K562 (cell line): ENCODE data around the gene PKD1L1. TPM values are rescaled to one million over a fixed set of nuclear protein-coding genes. Genes with fewer than 3 reads are reported as not detected.

Experiments used
- ATAC-seq: fragments of 200-7000 bp; cut with Tn5 transposase; 3 replicates; pipeline ENCODE4 v1.9.1; 2020; ENCODE audit warnings: moderate library complexity
- BruUV-seq: library from RNA; stranded (reverse); fragments of 400-500 nt; replicated peaks from 2 replicates; lab custom pipeline; 2021; lab: Mats Ljungman, UMichigan
- CTCF ChIA-PET: fragments of 300-600 bp; formaldehyde crosslinking; extraction: SDS; loops from one replicate; lab custom pipeline; 2021; ENCODE audit warnings: low intra/inter-chr PET ratio; lab: Yijun Ruan, JAX
- POLR2A ChIA-PET: fragments of 300-600, 350-650 bp; sonication (Branson Sonifier 250); formaldehyde crosslinking; extraction: SDS; loops from one replicate; lab custom pipeline; 2021; ENCODE audit warnings: antibody characterized with exemption, inconsistent platforms; lab: Yijun Ruan, JAX
- DNase-seq, 4 experiments: peaks; one replicate each; pipeline versions ENCODE4 v3.0.0 to v3.0.0-alpha.2; 2011 to 2018; ENCODE audit warnings: low spot score in 3 of 4, mixed read lengths in 3 of 4; ENCODE audit errors: extremely low read depth in 1 of 4
- FAIRE-seq: peaks from 2 replicates; lab custom pipeline; 2011; peaks lifted over from hg19 to GRCh38; lab: Jason Lieb, UNC
- H2AFZ ChIP-seq: 2 replicates; pipeline ENCODE4 v1.6.0; 2011; ENCODE audit warnings: low read depth, low read length, control low read depth, inconsistent platforms
- H3K27ac ChIP-seq: fragments of 200-600 bp; 3 replicates; pipeline ENCODE4 v1.8.0; 2011; ENCODE audit warnings: low read depth, mild to moderate bottlenecking, control low read depth, inconsistent platforms, low read length, moderate library complexity, mixed read lengths; ENCODE audit errors: extremely low read depth
- H3K27me3 ChIP-seq, 2 experiments: fragments of 300-600 bp in 1 of 2; 2 replicates in 1 of 2; 3 replicates in 1 of 2; pipeline versions ENCODE4 v1.6.0 to v1.8.0; 2011; ENCODE audit warnings: inconsistent platforms in 2 of 2, low read length in 2 of 2, mild to moderate bottlenecking in 1 of 2, mixed read lengths in 1 of 2, moderate library complexity in 1 of 2; ENCODE audit not compliant: control insufficient read depth in 2 of 2, insufficient read depth in 2 of 2
- H3K36me3 ChIP-seq: fragments of 300-600 bp; 3 replicates; pipeline ENCODE4 v1.8.0; 2011; ENCODE audit warnings: mild to moderate bottlenecking, low read length, inconsistent platforms; ENCODE audit not compliant: control insufficient read depth, insufficient read depth
- H3K4me1 ChIP-seq, 2 experiments: fragments of 200-600 bp in 1 of 2; replicated peaks in 1 of 2; 2 replicates in 1 of 2; 3 replicates in 1 of 2; pipeline versions ENCODE4 v1.5.1 to v1.8.0; 2011; ENCODE audit warnings: inconsistent platforms in 2 of 2, low read length in 2 of 2, mild to moderate bottlenecking in 1 of 2, mixed read lengths in 1 of 2, moderate library complexity in 1 of 2; ENCODE audit not compliant: control insufficient read depth in 2 of 2, insufficient read depth in 2 of 2
- H3K4me2 ChIP-seq: 2 replicates; pipeline ENCODE4 v1.6.1; 2011; ENCODE audit warnings: low read length, control low read depth, inconsistent platforms, mixed read lengths; ENCODE audit not compliant: insufficient read depth
- H3K4me3 ChIP-seq: fragments of 200-600 bp; sonication (generic), shearing (Covaris generic); 2 replicates; pipeline ENCODE4 v1.5.1; 2016; ENCODE audit warnings: control low read depth, inconsistent platforms
- H3K79me2 ChIP-seq: fragments of 200-600 bp; 3 replicates; pipeline ENCODE4 v1.8.0; 2011; ENCODE audit warnings: low read length, inconsistent platforms; ENCODE audit not compliant: control insufficient read depth, insufficient read depth
- H3K9ac ChIP-seq, 2 experiments: 2 replicates each; pipeline versions ENCODE4 v1.6.0 to v1.6.1; 2011; ENCODE audit warnings: low read depth in 2 of 2, low read length in 2 of 2, control low read depth in 1 of 2, inconsistent platforms in 1 of 2, mild to moderate bottlenecking in 1 of 2, mixed read lengths in 1 of 2; ENCODE audit not compliant: insufficient read depth in 1 of 2
- H3K9me1 ChIP-seq: one replicate; pipeline ENCODE4 v1.6.0; 2011; ENCODE audit warnings: inconsistent platforms, mild to moderate bottlenecking, low read length, moderate library complexity; ENCODE audit not compliant: control insufficient read depth, insufficient read depth
- H3K9me3 ChIP-seq: replicated peaks from 2 replicates; pipeline ENCODE4 v1.5.1; 2011; ENCODE audit warnings: low read depth, low read length, inconsistent platforms; ENCODE audit not compliant: control insufficient read depth, insufficient read depth
- H4K20me1 ChIP-seq: replicated peaks from 2 replicates; pipeline ENCODE4 v1.6.1; 2011; ENCODE audit warnings: low read length, inconsistent platforms, mixed read lengths; ENCODE audit not compliant: control insufficient read depth, insufficient read depth
- ARNT ChIP-seq, 2 experiments: fragments of 450-650 bp; IDR thresholded peaks; 2 replicates each; pipeline ENCODE4 v1.6.1; 2016; ENCODE audit warnings: mild to moderate bottlenecking in 1 of 2
- BRF1 ChIP-seq: IDR thresholded peaks from 3 replicates; pipeline ENCODE4 v1.6.1; 2011; ENCODE audit warnings: borderline replicate concordance, mild to moderate bottlenecking; ENCODE audit not compliant: insufficient read length; ENCODE audit errors: extremely low read depth
- FOS ChIP-seq: IDR thresholded peaks from 3 replicates; pipeline ENCODE4 v1.6.1; 2011; ENCODE audit not compliant: insufficient read length; ENCODE audit errors: extremely low read depth
- HDGF ChIP-seq: fragments of 450-650 bp; IDR thresholded peaks from 2 replicates; pipeline ENCODE4 v1.6.1; 2016
- KDM2B ChIP-seq: fragments of 250-450 bp; sonication (Bioruptor Pico); IDR thresholded peaks from 2 replicates; pipeline ENCODE4 v1.8.0; 2021; ENCODE audit warnings: mild to moderate bottlenecking, moderate library complexity
- MTF1 ChIP-seq: fragments of 250-450 bp; sonication (Bioruptor Pico); IDR thresholded peaks from 2 replicates; pipeline ENCODE4 v1.9.0; 2021; ENCODE audit warnings: moderate library complexity, mild to moderate bottlenecking, inconsistent platforms, borderline replicate concordance
- NFIX ChIP-seq: fragments of 250-450 bp; sonication (Bioruptor Pico); IDR thresholded peaks from 2 replicates; pipeline ENCODE4 v1.4.0; 2020; ENCODE audit warnings: low read depth, mild to moderate bottlenecking, moderate library complexity
- POLR2B ChIP-seq: fragments of 450-650 bp; IDR thresholded peaks from 2 replicates; pipeline ENCODE4 v1.6.1; 2018; ENCODE audit warnings: low read depth; ENCODE audit not compliant: partially characterized antibody
- RBFOX2 ChIP-seq: fragments of 200-400 bp; formaldehyde crosslinking; IDR thresholded peaks from 2 replicates; pipeline ENCODE4 v1.6.1; 2017; ENCODE audit warnings: low read depth, mild to moderate bottlenecking, low read length, moderate library complexity
- SMAD3 ChIP-seq: fragments of 450-650 bp; formaldehyde crosslinking; conservative IDR thresholded peaks from 2 replicates; pipeline ENCODE4 v1.4.0; 2020; ENCODE audit warnings: mild to moderate bottlenecking
- SMARCA4 ChIP-seq: fragments of 450-650 bp; IDR thresholded peaks from 2 replicates; pipeline ENCODE4 v1.6.1; 2016
- TOE1 ChIP-seq, 2 experiments: fragments of 450-650 bp in 1 of 2; sonication (generic) in 1 of 2; formaldehyde crosslinking in 1 of 2; IDR thresholded peaks; 2 replicates each; pipeline versions ENCODE4 v1.7.1 to v1.8.0; 2016 to 2022; ENCODE audit warnings: borderline replicate concordance in 2 of 2, mild to moderate bottlenecking in 2 of 2, antibody characterized with exemption in 1 of 2, inconsistent platforms in 1 of 2, low read depth in 1 of 2, missing genetic modification reagents in 1 of 2, moderate library complexity in 1 of 2
- ZNF311 ChIP-seq: fragments of 250-450 bp; sonication (Bioruptor Pico); IDR thresholded peaks from 2 replicates; pipeline ENCODE4 v1.4.0; 2020; ENCODE audit warnings: mild to moderate bottlenecking, moderate library complexity
- ZNF347 ChIP-seq: fragments of 450-650 bp; formaldehyde crosslinking; IDR thresholded peaks from 2 replicates; pipeline ENCODE4 v1.4.0; 2020; ENCODE audit warnings: low read depth, mild to moderate bottlenecking, moderate library complexity
- ZNF41 ChIP-seq: fragments of 250-450 bp; sonication (Bioruptor Pico); conservative IDR thresholded peaks from 2 replicates; pipeline ENCODE4 v1.4.0; 2020; ENCODE audit warnings: mild to moderate bottlenecking
- WGBS: fragments of 100-300 bp; shearing (Covaris generic); methylation state at CpG from one replicate; pipeline ENCODE4 v1.1.6; 2016; ENCODE audit warnings: low coverage, mixed read lengths; ENCODE audit not compliant: insufficient coverage; ENCODE audit errors: missing lambda C conversion rate; 5-methylcytosine and 5-hydroxymethylcytosine counted together
- in situ Hi-C: fragments of 300-500 bp; cut with MboI; formaldehyde crosslinking; loops from 4 replicates; pipeline ENCODE4 v1.15.0; 2018; ENCODE audit warnings: inconsistent platforms, mixed read lengths
- intact Hi-C: fragments of 100-400 bp; cut with micrococcal nuclease; formaldehyde crosslinking; loops from 2 replicates; pipeline ENCODE4 v1.14.2; 2022
- polyA plus RNA-seq, 8 experiments: library from polyadenylated mRNA; depleted of rRNA in 4 of 8; stranded (reverse) in 5 of 8; unstranded in 3 of 8; fragments of >200 nt; fragmentation: Nextera tagmentation in 2 of 8; fragmentation: Illumina TruSeq in 1 of 8; extraction: Ambion mirVana in 2 of 8; extraction: Trizol in 1 of 8; gene quantifications; 2 replicates each; pipeline versions ENCODE4 v1.2.1 to v1.2.3, GENCODE V29; 2011 to 2014; ENCODE audit warnings: inconsistent platforms in 1 of 8, missing spikeins in 1 of 8
- total RNA-seq, 7 experiments: library from RNA; depleted of rRNA in 6 of 7; stranded (reverse); fragments of >200 nt in 6 of 7; fragmentation: Illumina TruSeq in 2 of 7; extraction: Trizol in 2 of 7; gene quantifications; 2 replicates each; pipeline versions ENCODE4 v1.2.1 to v1.2.3, GENCODE V29; 2011 to 2021; ENCODE audit warnings: low replicate concordance in 1 of 7
- TF ChIP-seq, protein P1 (sequence below): fragments of 250-450 bp; sonication (Bioruptor Pico); IDR thresholded peaks from 2 replicates; pipeline ENCODE4 v1.4.0; 2020; ENCODE audit warnings: mild to moderate bottlenecking, moderate library complexity
- TF ChIP-seq, protein P2 (sequence below): fragments of 250-450 bp; sonication (Bioruptor Pico); IDR thresholded peaks from 2 replicates; pipeline ENCODE4 v1.5.0; 2021
- TF ChIP-seq, protein P3 (sequence below), 2 experiments: fragments of 450-650 bp; IDR thresholded peaks; 2 replicates each; pipeline ENCODE4 v1.6.1; 2016
- TF ChIP-seq, protein P4 (sequence below): fragments of 250-450 bp; sonication (Bioruptor Pico); IDR thresholded peaks from 2 replicates; pipeline ENCODE4 v1.5.0; 2021; ENCODE audit warnings: mild to moderate bottlenecking, borderline replicate concordance

The PKD1L1 gene
- total and polyA plus RNA-seq, 9 of the 15 experiments (the other 6 are each of a cell fraction or from before 2014, with no cell fraction given): 0.01 to 0.02 TPM; not detected in 7

DNA sequence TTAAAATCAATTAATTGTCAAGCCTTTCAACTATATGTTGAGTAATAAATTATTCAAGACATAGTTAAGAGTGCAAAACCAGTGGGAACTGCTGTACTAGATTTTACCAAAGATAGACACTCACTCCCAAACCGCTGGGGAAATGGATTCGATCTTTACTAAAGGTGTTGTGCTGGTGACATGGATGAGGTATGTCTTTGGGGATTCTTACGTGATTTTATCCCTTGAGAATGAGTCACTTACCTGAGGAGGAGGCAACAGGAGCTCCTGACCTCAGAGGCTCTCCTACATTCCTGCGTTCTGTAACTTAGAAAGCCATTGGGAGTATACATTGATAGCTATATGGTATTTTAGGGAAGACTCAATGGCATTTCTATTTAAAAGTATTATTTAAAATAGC, 165.5 kb downstream of the PKD1L1 start:
- H3K4me3 ChIP-seq: no peak overlapping the region
- H3K9me3 ChIP-seq: no peaks in the 10 kb centered on the region
- ATAC-seq (no peak), DNase-seq (no peak), FAIRE-seq (no peak)
- BruUV-seq: no TSS peak
- H3K9me1 ChIP-seq: no peaks in the 10 kb centered on the region
- H3K9ac ChIP-seq: no peak overlapping the region
- no peaks in the 10 kb centered on the region for H3K36me3 ChIP-seq
- POLR2A ChIA-PET: no interaction called here
- no peak overlapping the region for H2AFZ ChIP-seq
- no peaks in the 10 kb centered on the region for H3K4me1 ChIP-seq
- H4K20me1 ChIP-seq: no peaks in the 10 kb centered on the region
- WGBS: 2% methylated on average over 4 of the region's 4 CpGs
- in situ Hi-C loops (no loop called here), intact Hi-C loops (no loop called here)
- H3K79me2 ChIP-seq: no peaks in the 10 kb centered on the region
- CTCF ChIA-PET: no interaction called here
- H3K4me2 ChIP-seq: no peak overlapping the region
- no peaks in the 10 kb centered on the region; a peak in 1 of 5 replicates for H3K27me3 ChIP-seq
- no peak overlapping the region for H3K27ac ChIP-seq
- TF ChIP-seq NFIX: no peak
- no peak for TF ChIP-seq ZNF347 (CRISPR knock-in tag)
- TF ChIP-seq KDM2B: no peak
- no peak for TF ChIP-seq ARNT (IDR thresholded peaks at IDR 0.05)
- no peak for TF ChIP-seq BRF1
- TF ChIP-seq, protein P1, sequence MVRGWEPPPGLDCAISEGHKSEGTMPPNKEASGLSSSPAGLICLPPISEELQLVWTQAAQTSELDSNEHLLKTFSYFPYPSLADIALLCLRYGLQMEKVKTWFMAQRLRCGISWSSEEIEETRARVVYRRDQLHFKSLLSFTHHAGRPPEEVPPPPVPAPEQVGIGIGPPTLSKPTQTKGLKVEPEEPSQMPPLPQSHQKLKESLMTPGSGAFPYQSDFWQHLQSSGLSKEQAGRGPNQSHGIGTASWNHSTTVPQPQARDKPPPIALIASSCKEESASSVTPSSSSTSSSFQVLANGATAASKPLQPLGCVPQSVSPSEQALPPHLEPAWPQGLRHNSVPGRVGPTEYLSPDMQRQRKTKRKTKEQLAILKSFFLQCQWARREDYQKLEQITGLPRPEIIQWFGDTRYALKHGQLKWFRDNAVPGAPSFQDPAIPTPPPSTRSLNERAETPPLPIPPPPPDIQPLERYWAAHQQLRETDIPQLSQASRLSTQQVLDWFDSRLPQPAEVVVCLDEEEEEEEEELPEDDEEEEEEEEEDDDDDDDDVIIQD (CRISPR knock-in tag): no peak
- no peak for TF ChIP-seq ZNF311 (CRISPR knock-in tag)
- TF ChIP-seq FOS: no peak
- TF ChIP-seq SMAD3 (CRISPR knock-in tag): no peak
- TF ChIP-seq SMARCA4: no peak
- TF ChIP-seq, protein P2, sequence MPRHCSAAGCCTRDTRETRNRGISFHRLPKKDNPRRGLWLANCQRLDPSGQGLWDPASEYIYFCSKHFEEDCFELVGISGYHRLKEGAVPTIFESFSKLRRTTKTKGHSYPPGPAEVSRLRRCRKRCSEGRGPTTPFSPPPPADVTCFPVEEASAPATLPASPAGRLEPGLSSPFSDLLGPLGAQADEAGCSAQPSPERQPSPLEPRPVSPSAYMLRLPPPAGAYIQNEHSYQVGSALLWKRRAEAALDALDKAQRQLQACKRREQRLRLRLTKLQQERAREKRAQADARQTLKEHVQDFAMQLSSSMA (CRISPR knock-in tag): no peak
- TF ChIP-seq HDGF: no peak
- TF ChIP-seq, protein P3, sequence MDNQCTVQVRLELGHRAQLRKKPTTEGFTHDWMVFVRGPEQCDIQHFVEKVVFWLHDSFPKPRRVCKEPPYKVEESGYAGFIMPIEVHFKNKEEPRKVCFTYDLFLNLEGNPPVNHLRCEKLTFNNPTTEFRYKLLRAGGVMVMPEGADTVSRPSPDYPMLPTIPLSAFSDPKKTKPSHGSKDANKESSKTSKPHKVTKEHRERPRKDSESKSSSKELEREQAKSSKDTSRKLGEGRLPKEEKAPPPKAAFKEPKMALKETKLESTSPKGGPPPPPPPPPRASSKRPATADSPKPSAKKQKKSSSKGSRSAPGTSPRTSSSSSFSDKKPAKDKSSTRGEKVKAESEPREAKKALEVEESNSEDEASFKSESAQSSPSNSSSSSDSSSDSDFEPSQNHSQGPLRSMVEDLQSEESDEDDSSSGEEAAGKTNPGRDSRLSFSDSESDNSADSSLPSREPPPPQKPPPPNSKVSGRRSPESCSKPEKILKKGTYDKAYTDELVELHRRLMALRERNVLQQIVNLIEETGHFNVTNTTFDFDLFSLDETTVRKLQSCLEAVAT (IDR thresholded peaks at IDR 0.05): no peak
- no peak for TF ChIP-seq RBFOX2
- no peak for TF ChIP-seq POLR2B
- TF ChIP-seq, protein P4, sequence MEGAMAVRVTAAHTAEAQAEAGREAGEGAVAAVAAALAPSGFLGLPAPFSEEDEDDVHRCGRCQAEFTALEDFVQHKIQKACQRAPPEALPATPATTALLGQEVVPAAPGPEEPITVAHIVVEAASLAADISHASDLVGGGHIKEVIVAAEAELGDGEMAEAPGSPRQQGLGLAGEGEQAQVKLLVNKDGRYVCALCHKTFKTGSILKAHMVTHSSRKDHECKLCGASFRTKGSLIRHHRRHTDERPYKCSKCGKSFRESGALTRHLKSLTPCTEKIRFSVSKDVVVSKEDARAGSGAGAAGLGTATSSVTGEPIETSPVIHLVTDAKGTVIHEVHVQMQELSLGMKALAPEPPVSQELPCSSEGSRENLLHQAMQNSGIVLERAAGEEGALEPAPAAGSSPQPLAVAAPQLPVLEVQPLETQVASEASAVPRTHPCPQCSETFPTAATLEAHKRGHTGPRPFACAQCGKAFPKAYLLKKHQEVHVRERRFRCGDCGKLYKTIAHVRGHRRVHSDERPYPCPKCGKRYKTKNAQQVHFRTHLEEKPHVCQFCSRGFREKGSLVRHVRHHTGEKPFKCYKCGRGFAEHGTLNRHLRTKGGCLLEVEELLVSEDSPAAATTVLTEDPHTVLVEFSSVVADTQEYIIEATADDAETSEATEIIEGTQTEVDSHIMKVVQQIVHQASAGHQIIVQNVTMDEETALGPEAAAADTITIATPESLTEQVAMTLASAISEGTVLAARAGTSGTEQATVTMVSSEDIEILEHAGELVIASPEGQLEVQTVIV (CRISPR knock-in tag): no peak
- no peak for TF ChIP-seq MTF1 (CRISPR knock-in tag)
- TF ChIP-seq ZNF41: no peak
- no peak for TF ChIP-seq TOE1 (IDR thresholded peaks at IDR 0.05; ENCODE audit: borderline replicate concordance)
- no peak for TF ChIP-seq TOE1 (CRISPR knock-in tag; IDR thresholded peaks at IDR 0.05; ENCODE audit: borderline replicate concordance, low read depth)
